ENCODE data around the gene SNX32. TPM values are rescaled to one million over a fixed set of nuclear protein-coding genes. Genes with fewer than 3 reads are reported as not detected.

SNX32 gene
- total and polyA plus RNA-seq, 9 of the 15 experiments (the other 6 are each of a cell fraction or from before 2014, with no cell fraction given), result 0.03 TPM; not detected in 7

- TF ChIP-seq, protein P1, sequence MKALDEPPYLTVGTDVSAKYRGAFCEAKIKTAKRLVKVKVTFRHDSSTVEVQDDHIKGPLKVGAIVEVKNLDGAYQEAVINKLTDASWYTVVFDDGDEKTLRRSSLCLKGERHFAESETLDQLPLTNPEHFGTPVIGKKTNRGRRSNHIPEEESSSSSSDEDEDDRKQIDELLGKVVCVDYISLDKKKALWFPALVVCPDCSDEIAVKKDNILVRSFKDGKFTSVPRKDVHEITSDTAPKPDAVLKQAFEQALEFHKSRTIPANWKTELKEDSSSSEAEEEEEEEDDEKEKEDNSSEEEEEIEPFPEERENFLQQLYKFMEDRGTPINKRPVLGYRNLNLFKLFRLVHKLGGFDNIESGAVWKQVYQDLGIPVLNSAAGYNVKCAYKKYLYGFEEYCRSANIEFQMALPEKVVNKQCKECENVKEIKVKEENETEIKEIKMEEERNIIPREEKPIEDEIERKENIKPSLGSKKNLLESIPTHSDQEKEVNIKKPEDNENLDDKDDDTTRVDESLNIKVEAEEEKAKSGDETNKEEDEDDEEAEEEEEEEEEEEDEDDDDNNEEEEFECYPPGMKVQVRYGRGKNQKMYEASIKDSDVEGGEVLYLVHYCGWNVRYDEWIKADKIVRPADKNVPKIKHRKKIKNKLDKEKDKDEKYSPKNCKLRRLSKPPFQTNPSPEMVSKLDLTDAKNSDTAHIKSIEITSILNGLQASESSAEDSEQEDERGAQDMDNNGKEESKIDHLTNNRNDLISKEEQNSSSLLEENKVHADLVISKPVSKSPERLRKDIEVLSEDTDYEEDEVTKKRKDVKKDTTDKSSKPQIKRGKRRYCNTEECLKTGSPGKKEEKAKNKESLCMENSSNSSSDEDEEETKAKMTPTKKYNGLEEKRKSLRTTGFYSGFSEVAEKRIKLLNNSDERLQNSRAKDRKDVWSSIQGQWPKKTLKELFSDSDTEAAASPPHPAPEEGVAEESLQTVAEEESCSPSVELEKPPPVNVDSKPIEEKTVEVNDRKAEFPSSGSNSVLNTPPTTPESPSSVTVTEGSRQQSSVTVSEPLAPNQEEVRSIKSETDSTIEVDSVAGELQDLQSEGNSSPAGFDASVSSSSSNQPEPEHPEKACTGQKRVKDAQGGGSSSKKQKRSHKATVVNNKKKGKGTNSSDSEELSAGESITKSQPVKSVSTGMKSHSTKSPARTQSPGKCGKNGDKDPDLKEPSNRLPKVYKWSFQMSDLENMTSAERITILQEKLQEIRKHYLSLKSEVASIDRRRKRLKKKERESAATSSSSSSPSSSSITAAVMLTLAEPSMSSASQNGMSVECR (CRISPR knock-in tag; IDR thresholded peaks at IDR 0.05), result peak; percentile 88
- peak; percentile 55; the same call in 1 of the 2 replicates for TF ChIP-seq MXI1 (IDR thresholded peaks at IDR 0.05; ENCODE audit: low read depth, low read length)
- TF ChIP-seq SNRNP70 (optimal IDR thresholded peaks at IDR 0.05; ENCODE audit: low read depth, low read length), result peak; percentile 79
- TF ChIP-seq U2AF2 (optimal IDR thresholded peaks at IDR 0.05; ENCODE audit: low read depth, low read length), result no peak
- TF ChIP-seq CTBP1 (IDR thresholded peaks at IDR 0.05; ENCODE audit: borderline replicate concordance), result peak; percentile 78
- TF ChIP-seq FOXJ2 (tag; IDR thresholded peaks at IDR 0.05), result no peak
- TF ChIP-seq IRF2 (CRISPR knock-in tag; IDR thresholded peaks at IDR 0.05), result 0 out of 2 replicates have a peak, but pooled peaks have one; percentile 59
- peak; percentile 66; the same call in 1 of the 2 replicates for TF ChIP-seq ZNF263 (CRISPR knock-in tag; IDR thresholded peaks at IDR 0.05; ENCODE audit: borderline replicate concordance)
- TF ChIP-seq, protein P2, sequence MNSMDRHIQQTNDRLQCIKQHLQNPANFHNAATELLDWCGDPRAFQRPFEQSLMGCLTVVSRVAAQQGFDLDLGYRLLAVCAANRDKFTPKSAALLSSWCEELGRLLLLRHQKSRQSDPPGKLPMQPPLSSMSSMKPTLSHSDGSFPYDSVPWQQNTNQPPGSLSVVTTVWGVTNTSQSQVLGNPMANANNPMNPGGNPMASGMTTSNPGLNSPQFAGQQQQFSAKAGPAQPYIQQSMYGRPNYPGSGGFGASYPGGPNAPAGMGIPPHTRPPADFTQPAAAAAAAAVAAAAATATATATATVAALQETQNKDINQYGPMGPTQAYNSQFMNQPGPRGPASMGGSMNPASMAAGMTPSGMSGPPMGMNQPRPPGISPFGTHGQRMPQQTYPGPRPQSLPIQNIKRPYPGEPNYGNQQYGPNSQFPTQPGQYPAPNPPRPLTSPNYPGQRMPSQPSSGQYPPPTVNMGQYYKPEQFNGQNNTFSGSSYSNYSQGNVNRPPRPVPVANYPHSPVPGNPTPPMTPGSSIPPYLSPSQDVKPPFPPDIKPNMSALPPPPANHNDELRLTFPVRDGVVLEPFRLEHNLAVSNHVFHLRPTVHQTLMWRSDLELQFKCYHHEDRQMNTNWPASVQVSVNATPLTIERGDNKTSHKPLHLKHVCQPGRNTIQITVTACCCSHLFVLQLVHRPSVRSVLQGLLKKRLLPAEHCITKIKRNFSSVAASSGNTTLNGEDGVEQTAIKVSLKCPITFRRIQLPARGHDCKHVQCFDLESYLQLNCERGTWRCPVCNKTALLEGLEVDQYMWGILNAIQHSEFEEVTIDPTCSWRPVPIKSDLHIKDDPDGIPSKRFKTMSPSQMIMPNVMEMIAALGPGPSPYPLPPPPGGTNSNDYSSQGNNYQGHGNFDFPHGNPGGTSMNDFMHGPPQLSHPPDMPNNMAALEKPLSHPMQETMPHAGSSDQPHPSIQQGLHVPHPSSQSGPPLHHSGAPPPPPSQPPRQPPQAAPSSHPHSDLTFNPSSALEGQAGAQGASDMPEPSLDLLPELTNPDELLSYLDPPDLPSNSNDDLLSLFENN (IDR thresholded peaks at IDR 0.05; ENCODE audit: low read depth in 2 of 2, low read length in 2 of 2), result no peak; a peak in 1 of 4 replicates
- TF ChIP-seq FOXK2 (conservative IDR thresholded peaks at IDR 0.05 in 1 of 2, IDR thresholded peaks at IDR 0.05 in 1 of 2; ENCODE audit: low read depth in 2 of 2), result no peak; a peak in 1 of 4 replicates
- TF ChIP-seq HNRNPUL1 (IDR thresholded peaks at IDR 0.05; ENCODE audit: low read length), result no peak; the same call in 1 of the 2 replicates
- peak; percentile 44; the same call in 1 of the 2 replicates for TF ChIP-seq KLF1 (tag; IDR thresholded peaks at IDR 0.05)
- TF ChIP-seq, protein P3, sequence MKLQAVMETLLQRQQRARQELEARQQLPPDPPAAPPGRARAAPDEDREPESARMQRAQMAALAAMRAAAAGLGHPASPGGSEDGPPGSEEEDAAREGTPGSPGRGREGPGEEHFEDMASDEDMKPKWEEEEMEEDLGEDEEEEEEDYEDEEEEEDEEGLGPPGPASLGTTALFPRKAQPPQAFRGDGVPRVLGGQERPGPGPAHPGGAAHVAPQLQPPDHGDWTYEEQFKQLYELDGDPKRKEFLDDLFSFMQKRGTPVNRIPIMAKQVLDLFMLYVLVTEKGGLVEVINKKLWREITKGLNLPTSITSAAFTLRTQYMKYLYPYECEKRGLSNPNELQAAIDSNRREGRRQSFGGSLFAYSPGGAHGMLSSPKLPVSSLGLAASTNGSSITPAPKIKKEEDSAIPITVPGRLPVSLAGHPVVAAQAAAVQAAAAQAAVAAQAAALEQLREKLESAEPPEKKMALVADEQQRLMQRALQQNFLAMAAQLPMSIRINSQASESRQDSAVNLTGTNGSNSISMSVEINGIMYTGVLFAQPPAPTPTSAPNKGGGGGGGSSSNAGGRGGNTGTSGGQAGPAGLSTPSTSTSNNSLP (IDR thresholded peaks at IDR 0.05; ENCODE audit: borderline replicate concordance, low read depth, low read length), result no peak
- no peak for TF ChIP-seq GABPB2 (CRISPR knock-in tag; conservative IDR thresholded peaks at IDR 0.05)
- no peak; the same call in 1 of the 2 replicates for TF ChIP-seq ZBTB17 (CRISPR knock-in tag; IDR thresholded peaks at IDR 0.05)
Measured at GRCh38 chr11:65899356-65900124, 65.8 kb downstream of the SNX32 start (continued).
